Prostate gland (tissue), 2 donors: Measurements from ENCODE around the gene LINC00305. TPM values are rescaled to one million over a fixed set of nuclear protein-coding genes. Genes with fewer than 3 reads are reported as not detected.

Source experiments
- DNase-seq: peaks from one replicate; pipeline ENCODE4 v3.0.0-alpha.2; 2019; ENCODE audit warnings: low spot score
- H3K27ac ChIP-seq, 2 donors: fragments of 200-600 bp; sonication (generic); 2 replicates each; pipeline ENCODE4 v1.5.1; 2017 to 2019
- H3K27me3 ChIP-seq: fragments of 200-600 bp; sonication (generic); replicated peaks from 2 replicates; pipeline ENCODE4 v1.5.1; 2019; ENCODE audit not compliant: insufficient read depth
- H3K36me3 ChIP-seq, 2 donors: fragments of 200-600 bp; sonication (generic); 1 replicate in 1 of 2; 2 replicates in 1 of 2; pipeline versions ENCODE4 v1.5.1 to v1.8.1; 2017 to 2019
- H3K4me1 ChIP-seq: fragments of 200-600 bp; sonication (generic); replicated peaks from 2 replicates; pipeline ENCODE4 v1.5.1; 2019
- H3K4me3 ChIP-seq, 2 donors: fragments of 200-600 bp; sonication (generic); 2 replicates each; pipeline ENCODE4 v1.5.1; 2017 to 2019
- H3K9me3 ChIP-seq: fragments of 200-600 bp; sonication (generic); 2 replicates; pipeline ENCODE4 v1.5.1; 2017
- CTCF ChIP-seq, 4 experiments: fragments of 200-600 bp in 2 of 4; fragments of 450-650 bp in 2 of 4; sonication (generic) in 2 of 4; IDR thresholded peaks; 1 replicate in 3 of 4; 2 replicates in 1 of 4; pipeline ENCODE4 v1.5.1; 2016 to 2019; ENCODE audit warnings: antibody characterized with exemption in 4 of 4, mild to moderate bottlenecking in 2 of 4, moderate library complexity in 2 of 4
- POLR2A ChIP-seq: fragments of 450-650 bp; IDR thresholded peaks from one replicate; pipeline ENCODE4 v1.6.1; 2016; ENCODE audit warnings: antibody characterized with exemption, mild to moderate bottlenecking
- POLR2AphosphoS5 ChIP-seq: sonication (generic); formaldehyde crosslinking; IDR thresholded peaks from one replicate; pipeline ENCODE4 v1.6.1; 2017; ENCODE audit warnings: antibody characterized with exemption
- WGBS: methylation state at CpG from one replicate; pipeline ENCODE4 v1.1.5; 2018; 5-methylcytosine and 5-hydroxymethylcytosine counted together
- intact Hi-C: fragments of 100-400 bp; cut with DNase I; formaldehyde crosslinking; loops from one replicate; pipeline ENCODE4 v1.14.2; 2022
- total RNA-seq, 2 donors: library from RNA; depleted of rRNA; stranded (reverse); fragments of >200 nt; gene quantifications; one replicate each; pipeline ENCODE4 v1.1.0, GENCODE V29; 2016

The LINC00305 gene
- total RNA-seq, 2 donors from 2014 or later = not detected

- WGBS = 46% methylated on average over 1 of the region's 1 CpG
- no peaks in the 10 kb centered on the region for H3K27me3 ChIP-seq
- intact Hi-C loops = no loop called here
- DNase-seq = no peak
- H3K4me3 ChIP-seq = no peak overlapping the region
- H3K9me3 ChIP-seq = no peaks in the 10 kb centered on the region
- no peak overlapping the region for H3K27ac ChIP-seq
- no peak for TF ChIP-seq POLR2AphosphoS5
- TF ChIP-seq CTCF (IDR thresholded peaks at IDR 0.05) = no peak
- no peak for TF ChIP-seq POLR2A
- H3K36me3 ChIP-seq = no peaks in the 10 kb centered on the region
- H3K4me1 ChIP-seq = no peaks in the 10 kb centered on the region
Measured at GRCh38 chr18:64053246-64053645, 95.6 kb downstream of the LINC00305 start.

GRCh38 chr18:64052772-64053171, 96.1 kb downstream of the LINC00305 start:
- H3K4me3 ChIP-seq = no peak overlapping the region
- H3K9me3 ChIP-seq = no peaks in the 10 kb centered on the region
- intact Hi-C loops = no loop called here
- TF ChIP-seq POLR2A (no peak), CTCF (IDR thresholded peaks at IDR 0.05) (no peak), POLR2AphosphoS5 (no peak)
- no peaks in the 10 kb centered on the region for H3K4me1 ChIP-seq
- 55% methylated on average over 2 of the region's 2 CpGs for WGBS
- H3K27ac ChIP-seq = no peak overlapping the region
- no peaks in the 10 kb centered on the region for H3K36me3 ChIP-seq
- no peak for DNase-seq
- H3K27me3 ChIP-seq = no peaks in the 10 kb centered on the region

- Histone ChIP-seq H3K4me3 (no peak overlapping the region), H3K27me3 (no peaks in the 10 kb centered on the region), H3K27ac (no peak overlapping the region), H3K36me3 (no peaks in the 10 kb centered on the region), H3K4me1 (no peaks in the 10 kb centered on the region), H3K9me3 (no peaks in the 10 kb centered on the region)
- no peak for DNase-seq
- no peak for TF ChIP-seq POLR2A
- no peak for TF ChIP-seq POLR2AphosphoS5
- no peak for TF ChIP-seq CTCF (IDR thresholded peaks at IDR 0.05)
- intact Hi-C loops = no loop called here
- 45% methylated on average over 5 of the region's 5 CpGs for WGBS
Measured at GRCh38 chr18:64044616-64045015, 104.3 kb downstream of the LINC00305 start.

- TF ChIP-seq POLR2A (no peak), POLR2AphosphoS5 (no peak), CTCF (IDR thresholded peaks at IDR 0.05) (no peak)
- 97% methylated on average over 16 of the region's 24 CpGs for WGBS
Measured at GRCh38 chr18:64042728-64043358, 106.0 kb downstream of the LINC00305 start.

GRCh38 chr18:64037812-64038414, 111.0 kb downstream of the LINC00305 start:
- H3K9me3 ChIP-seq = no peaks in the 10 kb centered on the region
- no peaks in the 10 kb centered on the region for H3K36me3 ChIP-seq
- no peak for DNase-seq
- H3K27me3 ChIP-seq = no peaks in the 10 kb centered on the region
- no peak overlapping the region for H3K4me3 ChIP-seq
- no peaks in the 10 kb centered on the region for H3K4me1 ChIP-seq
- TF ChIP-seq POLR2A (no peak), CTCF (IDR thresholded peaks at IDR 0.05) (peak in 2 of 4 experiments; percentile 40 to 43)
- H3K27ac ChIP-seq = no peak overlapping the region
- intact Hi-C loops = no loop called here
- 24% methylated on average over 3 of the region's 3 CpGs for WGBS

More at GRCh38 chr18:64042728-64043358, 106.0 kb downstream of the LINC00305 start:
- Histone ChIP-seq H3K36me3 (no peaks in the 10 kb centered on the region), H3K4me3 (no peak overlapping the region), H3K27me3 (no peaks in the 10 kb centered on the region), H3K27ac (no peak overlapping the region), H3K4me1 (no peaks in the 10 kb centered on the region), H3K9me3 (no peaks in the 10 kb centered on the region)
- DNase-seq = no peak
- intact Hi-C loops = no loop called here
